GM23338 (cell line): ENCODE results near the gene SMIM43. TPM values are rescaled to one million over a fixed set of nuclear protein-coding genes. Genes with fewer than 3 reads are reported as not detected.

Experiments used
- ATAC-seq: fragments of 200-7000 bp; cut with Tn5 transposase; 3 replicates; pipeline ENCODE4 v1.9.1; 2020
- DNase-seq: peaks from one replicate; pipeline ENCODE4 v3.0.0-alpha.2; 2015; ENCODE audit warnings: low spot score
- H2AFZ ChIP-seq: fragments of 200-600 bp; sonication (generic); 2 replicates; pipeline ENCODE4 v1.8.0; 2016; ENCODE audit warnings: antibody characterized with exemption, mild to moderate bottlenecking, moderate library complexity
- H3F3A ChIP-seq: fragments of 200-600 bp; sonication (generic); replicated peaks from 2 replicates; pipeline ENCODE4 v1.8.0; 2017; ENCODE audit warnings: antibody characterized with exemption, mixed run types, low read depth
- H3K27ac ChIP-seq: fragments of 200-600 bp; sonication (generic); 2 replicates; pipeline ENCODE4 v1.6.1; 2016; ENCODE audit warnings: low read depth
- H3K27me3 ChIP-seq: fragments of 200-600 bp; sonication (generic); 2 replicates; pipeline ENCODE4 v1.8.0; 2016; ENCODE audit warnings: mild to moderate bottlenecking, mixed run types, moderate library complexity; ENCODE audit not compliant: insufficient read depth
- H3K36me3 ChIP-seq: fragments of 200-600 bp; sonication (generic); 2 replicates; pipeline ENCODE4 v1.8.0; 2016; ENCODE audit warnings: mild to moderate bottlenecking; ENCODE audit not compliant: insufficient read depth
- H3K4me1 ChIP-seq: fragments of 200-600 bp; sonication (generic); 2 replicates; pipeline ENCODE4 v1.8.0; 2016; ENCODE audit warnings: mild to moderate bottlenecking, moderate library complexity; ENCODE audit not compliant: insufficient read depth
- H3K4me2 ChIP-seq: fragments of 200-600 bp; sonication (generic); 2 replicates; pipeline ENCODE4 v1.7.1; 2017; ENCODE audit warnings: mixed run types
- H3K4me3 ChIP-seq: fragments of 200-600 bp; sonication (generic); 2 replicates; pipeline ENCODE4 v1.6.1; 2016; ENCODE audit warnings: mixed run types
- H3K79me2 ChIP-seq: fragments of 200-600 bp; sonication (generic); replicated peaks from 2 replicates; pipeline ENCODE4 v1.8.0; 2017; ENCODE audit warnings: mild to moderate bottlenecking; ENCODE audit not compliant: insufficient read depth
- H3K9me2 ChIP-seq: fragments of 200-600 bp; sonication (generic); 2 replicates; pipeline ENCODE4 v1.8.0; 2017; ENCODE audit not compliant: insufficient read depth
- H4K20me1 ChIP-seq: fragments of 200-600 bp; sonication (generic); replicated peaks from 2 replicates; pipeline ENCODE4 v1.8.0; 2017; ENCODE audit warnings: mild to moderate bottlenecking; ENCODE audit not compliant: insufficient read depth
- H3K27ac Mint-ChIP-seq: 2 replicates; pipeline ENCODE4 v1.8.0; 2020; ENCODE audit warnings: inconsistent platforms, mild to moderate bottlenecking, moderate library complexity, mixed read lengths
- H3K27me3 Mint-ChIP-seq: 3 replicates; pipeline ENCODE4 v1.8.0; 2022; ENCODE audit warnings: low read depth, mild to moderate bottlenecking, moderate library complexity, mixed read lengths, inconsistent platforms; ENCODE audit not compliant: insufficient read depth, poor library complexity
- H3K36me3 Mint-ChIP-seq: 3 replicates; pipeline ENCODE4 v1.8.0; 2021; ENCODE audit warnings: low read depth, mild to moderate bottlenecking, inconsistent platforms, moderate library complexity, mixed read lengths
- H3K4me1 Mint-ChIP-seq: 3 replicates; pipeline ENCODE4 v1.8.0; 2020; ENCODE audit warnings: mild to moderate bottlenecking, inconsistent platforms, mixed read lengths
- H3K4me3 Mint-ChIP-seq: 3 replicates; pipeline ENCODE4 v1.8.0; 2021; ENCODE audit warnings: moderate library complexity, mild to moderate bottlenecking, inconsistent platforms, mixed read lengths
- H3K9me3 Mint-ChIP-seq: 3 replicates; pipeline ENCODE4 v1.8.0; 2020; ENCODE audit warnings: moderate library complexity, mild to moderate bottlenecking, inconsistent platforms, mixed read lengths
- CREB1 ChIP-seq: fragments of 250-450 bp; sonication (Bioruptor Pico); IDR thresholded peaks from 2 replicates; pipeline ENCODE4 v1.5.0; 2020; ENCODE audit warnings: low read depth, mild to moderate bottlenecking, moderate library complexity
- CTCF ChIP-seq, 2 experiments: fragments of 200-600 bp in 1 of 2; sonication (generic) in 1 of 2; conservative IDR thresholded peaks; 2 replicates each; pipeline versions ENCODE4 v1.5.1 to v1.6.1; 2016 to 2017; ENCODE audit warnings: antibody characterized with exemption in 2 of 2, low read depth in 2 of 2, mild to moderate bottlenecking in 2 of 2, moderate library complexity in 1 of 2
- ETS1 ChIP-seq: IDR thresholded peaks from 2 replicates; pipeline ENCODE4 v1.6.1; 2016; ENCODE audit warnings: antibody characterized with exemption
- EZH2 ChIP-seq: fragments of 200-600 bp; sonication (generic); IDR thresholded peaks from one replicate; pipeline ENCODE4 v1.8.0; 2017; ENCODE audit warnings: antibody characterized with exemption, mild to moderate bottlenecking, low read depth; ENCODE audit not compliant: unreplicated experiment
- EZH2phosphoT487 ChIP-seq: fragments of 200-600 bp; sonication (generic); IDR thresholded peaks from one replicate; pipeline ENCODE4 v1.8.1; 2018; ENCODE audit warnings: antibody characterized with exemption; ENCODE audit not compliant: unreplicated experiment
- JUNB ChIP-seq: IDR thresholded peaks from one replicate; pipeline ENCODE4 v1.6.1; 2016; ENCODE audit warnings: antibody characterized with exemption; ENCODE audit not compliant: unreplicated experiment
- NANOG ChIP-seq: IDR thresholded peaks from 2 replicates; pipeline ENCODE4 v1.6.1; 2016; ENCODE audit warnings: antibody characterized with exemption, borderline replicate concordance
- POLR2AphosphoS5 ChIP-seq: IDR thresholded peaks from 2 replicates; pipeline ENCODE4 v1.6.1; 2016; ENCODE audit warnings: antibody characterized with exemption, low read depth
- STAT1 ChIP-seq: IDR thresholded peaks from one replicate; pipeline ENCODE4 v1.6.1; 2016; ENCODE audit warnings: antibody characterized with exemption; ENCODE audit not compliant: unreplicated experiment
- ZNF114 ChIP-seq: fragments of 250-450 bp; sonication (Bioruptor Pico); IDR thresholded peaks from 2 replicates; pipeline ENCODE4 v1.5.0; 2020; ENCODE audit warnings: mild to moderate bottlenecking, moderate library complexity
- ZNF331 ChIP-seq: fragments of 250-450 bp; sonication (Bioruptor Pico); IDR thresholded peaks from 2 replicates; pipeline ENCODE4 v1.5.0; 2020; ENCODE audit warnings: low read depth, mild to moderate bottlenecking, moderate library complexity
- ZNF462 ChIP-seq: fragments of 250-450 bp; sonication (Bioruptor Pico); IDR thresholded peaks from 2 replicates; pipeline ENCODE4 v1.5.0; 2020; ENCODE audit warnings: mild to moderate bottlenecking, moderate library complexity
- polyA plus RNA-seq: library from polyadenylated mRNA; unstranded; fragments of >200 nt; fragmentation: Nextera tagmentation; extraction: Ambion mirVana; gene quantifications from 2 replicates; pipeline ENCODE4 v1.2.1, GENCODE V29; 2016
- total RNA-seq: library from RNA; depleted of rRNA; stranded (reverse); fragments of >200 nt; shearing (Covaris generic); gene quantifications from 2 replicates; pipeline ENCODE4 v1.2.3, GENCODE V29; 2014
- TF ChIP-seq, protein P1 (sequence below): IDR thresholded peaks from one replicate; pipeline ENCODE4 v1.6.1; 2018; ENCODE audit warnings: antibody characterized with exemption; ENCODE audit not compliant: unreplicated experiment

Gene SMIM43
- total and polyA plus RNA-seq, 2 experiments from 2014 or later = 0.26 to 0.56 TPM

- no peaks in the 10 kb centered on the region for H3K9me3 Mint-ChIP-seq
- TF ChIP-seq JUNB (no peak), EZH2 (no peak), ETS1 (no peak), NANOG (no peak), ZNF462 (CRISPR knock-in tag) (no peak), ZNF331 (CRISPR knock-in tag) (no peak), EZH2phosphoT487 (no peak), CTCF (conservative IDR thresholded peaks at IDR 0.05; ENCODE audit: low read depth in 2 of 2) (no peak), CREB1 (CRISPR knock-in tag) (no peak), STAT1 (no peak), POLR2AphosphoS5 (no peak), ZNF114 (CRISPR knock-in tag) (no peak)
- TF ChIP-seq, protein P1, sequence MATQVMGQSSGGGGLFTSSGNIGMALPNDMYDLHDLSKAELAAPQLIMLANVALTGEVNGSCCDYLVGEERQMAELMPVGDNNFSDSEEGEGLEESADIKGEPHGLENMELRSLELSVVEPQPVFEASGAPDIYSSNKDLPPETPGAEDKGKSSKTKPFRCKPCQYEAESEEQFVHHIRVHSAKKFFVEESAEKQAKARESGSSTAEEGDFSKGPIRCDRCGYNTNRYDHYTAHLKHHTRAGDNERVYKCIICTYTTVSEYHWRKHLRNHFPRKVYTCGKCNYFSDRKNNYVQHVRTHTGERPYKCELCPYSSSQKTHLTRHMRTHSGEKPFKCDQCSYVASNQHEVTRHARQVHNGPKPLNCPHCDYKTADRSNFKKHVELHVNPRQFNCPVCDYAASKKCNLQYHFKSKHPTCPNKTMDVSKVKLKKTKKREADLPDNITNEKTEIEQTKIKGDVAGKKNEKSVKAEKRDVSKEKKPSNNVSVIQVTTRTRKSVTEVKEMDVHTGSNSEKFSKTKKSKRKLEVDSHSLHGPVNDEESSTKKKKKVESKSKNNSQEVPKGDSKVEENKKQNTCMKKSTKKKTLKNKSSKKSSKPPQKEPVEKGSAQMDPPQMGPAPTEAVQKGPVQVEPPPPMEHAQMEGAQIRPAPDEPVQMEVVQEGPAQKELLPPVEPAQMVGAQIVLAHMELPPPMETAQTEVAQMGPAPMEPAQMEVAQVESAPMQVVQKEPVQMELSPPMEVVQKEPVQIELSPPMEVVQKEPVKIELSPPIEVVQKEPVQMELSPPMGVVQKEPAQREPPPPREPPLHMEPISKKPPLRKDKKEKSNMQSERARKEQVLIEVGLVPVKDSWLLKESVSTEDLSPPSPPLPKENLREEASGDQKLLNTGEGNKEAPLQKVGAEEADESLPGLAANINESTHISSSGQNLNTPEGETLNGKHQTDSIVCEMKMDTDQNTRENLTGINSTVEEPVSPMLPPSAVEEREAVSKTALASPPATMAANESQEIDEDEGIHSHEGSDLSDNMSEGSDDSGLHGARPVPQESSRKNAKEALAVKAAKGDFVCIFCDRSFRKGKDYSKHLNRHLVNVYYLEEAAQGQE = no peak
- no peaks in the 10 kb centered on the region for H3K27me3 ChIP-seq
- no peaks in the 10 kb centered on the region for H3K79me2 ChIP-seq
- H2AFZ ChIP-seq = no peak overlapping the region
- H3K4me1 Mint-ChIP-seq = peaks cover 29% of the 10 kb centered on the region
- ATAC-seq (no peak), DNase-seq (no peak)
- no peak overlapping the region for H3K27ac ChIP-seq
- no peaks in the 10 kb centered on the region for H3K36me3 Mint-ChIP-seq
- H3K36me3 ChIP-seq = no peaks in the 10 kb centered on the region
- H3K4me2 ChIP-seq = no peak overlapping the region
- H4K20me1 ChIP-seq = no peaks in the 10 kb centered on the region
- H3F3A ChIP-seq = no peaks in the 10 kb centered on the region
- H3K9me2 ChIP-seq = no peaks in the 10 kb centered on the region
- H3K4me3 Mint-ChIP-seq = no peak overlapping the region
- peaks cover 6% of the 10 kb centered on the region for H3K27me3 Mint-ChIP-seq
- no peak overlapping the region for H3K4me3 ChIP-seq
- no peak overlapping the region for H3K27ac Mint-ChIP-seq
- peaks cover 19% of the 10 kb centered on the region for H3K4me1 ChIP-seq
Observed at GRCh38 chr4:121709766-121710405, 55.1 kb downstream of the SMIM43 start.
